ENCODE measurements around the gene MRE11. TPM values are rescaled to one million over a fixed set of nuclear protein-coding genes. Genes with fewer than 3 reads are reported as not detected.
"Not testable (repeated sequence)": the region's sequence is repeated elsewhere in the genome, so short reads cannot be mapped to it uniquely, and the experiment has no call there.

The MRE11 gene
- total and polyA plus RNA-seq, 5 donors, result 3.0 to 11.0 (median 10.9) TPM

- Histone ChIP-seq H3K9me3 (ENCODE audit: control insufficient read depth, low read length) (no peaks in the 10 kb centered on the region), H3K4me1 (ENCODE audit: control insufficient read depth, insufficient read depth, low read length) (no peaks in the 10 kb centered on the region), H3K4me3 (ENCODE audit: low read length) (no peak overlapping the region), H3K27me3 (ENCODE audit: control insufficient read depth, insufficient read depth) (no peaks in the 10 kb centered on the region), H3K27ac (ENCODE audit: low read length) (no peak overlapping the region)
- 89% methylated on average over 5 of the region's 5 CpGs for WGBS
- intact Hi-C loops (cut with DNase I), result no loop called here
- DNase-seq, result no peak
- no peak for ATAC-seq
Observed at GRCh38 chr11:94396282-94396681, 97.4 kb downstream of the MRE11 start.

- H3K9me3 ChIP-seq (ENCODE audit: control insufficient read depth, low read length); H3K4me1 ChIP-seq (ENCODE audit: control insufficient read depth, insufficient read depth, low read length); intact Hi-C loops (cut with DNase I); H3K27ac ChIP-seq (ENCODE audit: low read length); H3K4me3 ChIP-seq (ENCODE audit: low read length); DNase-seq; H3K27me3 ChIP-seq (ENCODE audit: control insufficient read depth, insufficient read depth); ATAC-seq: not testable (repeated sequence)
- 81% methylated on average over 4 of the region's 4 CpGs for WGBS
Observed at GRCh38 chr11:94391937-94392336, 101.7 kb downstream of the MRE11 start.

GRCh38 chr11:94379613-94380012 is 114.0 kb downstream of the MRE11 start:
- no peak for DNase-seq

GRCh38 chr11:94376841-94377240 is 116.8 kb downstream of the MRE11 start:
- intact Hi-C loops (cut with DNase I), result no loop called here
- H3K27ac ChIP-seq (ENCODE audit: low read length), result no peak overlapping the region
- no peak overlapping the region for H3K4me3 ChIP-seq (ENCODE audit: low read length)
- no peak for ATAC-seq
- no peak for DNase-seq
- H3K9me3 ChIP-seq (ENCODE audit: control insufficient read depth, low read length), result no peaks in the 10 kb centered on the region
- no peaks in the 10 kb centered on the region for H3K4me1 ChIP-seq (ENCODE audit: control insufficient read depth, insufficient read depth, low read length)
- no peaks in the 10 kb centered on the region for H3K27me3 ChIP-seq (ENCODE audit: control insufficient read depth, insufficient read depth)
- WGBS, result 87% methylated on average over 1 of the region's 1 CpG

More at GRCh38 chr11:94379613-94380012, 114.0 kb downstream of the MRE11 start:
- H3K27ac ChIP-seq (ENCODE audit: low read length), result no peak overlapping the region
- 83% methylated on average over 5 of the region's 5 CpGs for WGBS
- no peaks in the 10 kb centered on the region for H3K27me3 ChIP-seq (ENCODE audit: control insufficient read depth, insufficient read depth)
- H3K9me3 ChIP-seq (ENCODE audit: control insufficient read depth, low read length), result no peaks in the 10 kb centered on the region
- no peak overlapping the region for H3K4me3 ChIP-seq (ENCODE audit: low read length)
- intact Hi-C loops (cut with DNase I), result no loop called here
- no peak for ATAC-seq
- no peaks in the 10 kb centered on the region for H3K4me1 ChIP-seq (ENCODE audit: control insufficient read depth, insufficient read depth, low read length)

GRCh38 chr11:94370576-94370975 is 123.1 kb downstream of the MRE11 start:
- H3K27ac ChIP-seq (ENCODE audit: low read length); H3K9me3 ChIP-seq (ENCODE audit: control insufficient read depth, low read length); H3K27me3 ChIP-seq (ENCODE audit: control insufficient read depth, insufficient read depth); H3K4me1 ChIP-seq (ENCODE audit: control insufficient read depth, insufficient read depth, low read length); intact Hi-C loops (cut with DNase I); ATAC-seq; DNase-seq; H3K4me3 ChIP-seq (ENCODE audit: low read length): not testable (repeated sequence)
- 82% methylated on average over 6 of the region's 6 CpGs for WGBS

Small RNA genes within 50 kb of the gene (microRNA-seq; reads per million reads assigned to microRNA genes)
- gene MIR548L, result 3.4 to 3.7 reads per million in 2 donors

Other genes starting within 250 kb of the MRE11 start
- gene IZUMO1R, start 189.3 kb downstream of the MRE11 start, total RNA-seq, result not detected
- not detected for gene IZUMO1R, start 189.3 kb downstream of the MRE11 start, polyA plus RNA-seq
- gene GPR83, start 92.4 kb downstream of the MRE11 start, total RNA-seq, result under 1 TPM; 0.19 to 0.89 (median 0.54) TPM
- gene GPR83, start 92.4 kb downstream of the MRE11 start, polyA plus RNA-seq, result 0.25 TPM
- gene ANKRD49, start 140 bp upstream of the MRE11 start, total RNA-seq, result 1 to 10 TPM; 5.4 to 8.6 (median 6.6) TPM
- 6.8 TPM for gene ANKRD49, start 140 bp upstream of the MRE11 start, polyA plus RNA-seq
- gene C11orf97, start 18.6 kb upstream of the MRE11 start, total RNA-seq, result not detected
- gene C11orf97, start 18.6 kb upstream of the MRE11 start, polyA plus RNA-seq, result not detected
- 1 to 10 TPM; 2.0 to 2.9 (median 2.5) TPM for gene FUT4, start 50.1 kb upstream of the MRE11 start, total RNA-seq
- 1.2 TPM for gene FUT4, start 50.1 kb upstream of the MRE11 start, polyA plus RNA-seq
- gene PIWIL4, start 73.5 kb upstream of the MRE11 start, total RNA-seq, result 1 to 10 TPM; 1.1 to 3.5 (median 1.8) TPM
- gene PIWIL4, start 73.5 kb upstream of the MRE11 start, polyA plus RNA-seq, result 1.6 TPM

Data from right cardiac atrium (tissue), 5 donors.